ENCODE data around the gene TOMT. TPM values are rescaled to one million over a fixed set of nuclear protein-coding genes. Genes with fewer than 3 reads are reported as not detected.

The TOMT gene, protein sequence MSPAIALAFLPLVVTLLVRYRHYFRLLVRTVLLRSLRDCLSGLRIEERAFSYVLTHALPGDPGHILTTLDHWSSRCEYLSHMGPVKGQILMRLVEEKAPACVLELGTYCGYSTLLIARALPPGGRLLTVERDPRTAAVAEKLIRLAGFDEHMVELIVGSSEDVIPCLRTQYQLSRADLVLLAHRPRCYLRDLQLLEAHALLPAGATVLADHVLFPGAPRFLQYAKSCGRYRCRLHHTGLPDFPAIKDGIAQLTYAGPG
- 0.26 TPM in 1 of 2 replicates, not detected in the other for total RNA-seq (2014; rRNA removed; shearing (Covaris generic); ENCODE audit: low replicate concordance)

DNA sequence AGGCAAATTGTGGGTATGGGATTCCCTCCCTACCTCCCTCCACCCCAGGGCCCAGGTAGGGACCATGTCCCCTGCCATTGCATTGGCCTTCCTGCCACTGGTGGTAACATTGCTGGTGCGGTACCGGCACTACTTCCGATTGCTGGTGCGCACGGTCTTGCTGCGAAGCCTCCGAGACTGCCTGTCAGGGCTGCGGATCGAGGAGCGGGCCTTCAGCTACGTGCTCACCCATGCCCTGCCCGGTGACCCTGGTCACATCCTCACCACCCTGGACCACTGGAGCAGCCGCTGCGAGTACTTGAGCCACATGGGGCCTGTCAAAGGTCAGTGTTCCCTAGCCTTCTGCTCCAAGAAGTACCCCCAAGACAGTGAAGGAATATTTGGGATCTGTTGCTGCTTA is at the start of gene TOMT:
TOMT (plus strand) TSS at position 37 of the 400 bp plus-strand sequence; CDS start at position 65, 28 bp downstream.
- Histone ChIP-seq H3K36me3 (ENCODE audit: insufficient read depth, low read length) (no peaks in the 10 kb centered on the region), H3K9ac (ENCODE audit: low read length) (no peak within 1 kb of the TSS), H3K4me1 (ENCODE audit: low read length) (peaks cover 33% of the 10 kb centered on the region), H3K9me3 (ENCODE audit: low read length) (no peaks in the 10 kb centered on the region), H3K4me3 (ENCODE audit: low read length) (no peak within 1 kb of the TSS), H3K27me3 (ENCODE audit: low read length) (no peaks in the 10 kb centered on the region), H3K4me2 (ENCODE audit: low read depth, low read length, poor library complexity, severe bottlenecking) (no peak within 1 kb of the TSS), H4K20me1 (ENCODE audit: insufficient read depth, low read depth, low read length) (no peaks in the 10 kb centered on the region; the same call in 1 of the 2 replicates), H3K9me2 (replicated peaks; ENCODE audit: insufficient read depth, low read length) (no peaks in the 10 kb centered on the region; the same call in 1 of the 2 replicates), H2AFZ (ENCODE audit: low read length) (no peak within 1 kb of the TSS), H3K79me2 (ENCODE audit: low read length) (peaks cover 22% of the 10 kb centered on the region), H3K27ac (ENCODE audit: low read length) (no peak within 1 kb of the TSS)
- no peak for DNase-seq

DNA sequence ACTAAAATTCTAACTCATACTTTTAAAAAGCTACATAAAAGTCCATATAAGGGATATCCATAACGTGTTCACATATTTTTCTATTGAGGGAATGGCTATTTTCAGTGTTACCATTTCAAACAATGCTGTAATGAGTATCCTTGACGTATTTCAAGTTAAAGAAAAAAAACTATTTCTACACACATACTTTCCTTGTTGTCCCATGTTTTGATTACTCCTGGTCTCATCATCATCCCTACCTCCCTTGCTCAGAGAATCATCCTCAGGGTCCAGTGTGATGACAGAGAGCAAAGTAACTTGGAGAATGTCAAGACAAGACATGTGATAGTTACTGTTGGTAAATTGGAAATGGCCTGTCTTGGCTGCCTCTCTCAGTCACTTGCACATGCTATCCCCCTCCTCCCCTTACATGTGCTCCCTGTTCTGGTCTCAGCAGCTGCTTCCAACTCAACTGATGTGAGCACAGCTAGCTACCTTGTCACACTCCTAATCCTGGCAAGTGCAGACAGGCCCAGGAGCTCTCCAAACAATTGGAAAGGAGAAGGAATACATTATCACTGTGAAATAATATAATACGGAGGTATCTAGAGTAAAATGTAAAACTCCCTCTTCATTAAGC is 47.2 kb upstream of the TOMT start:
- Histone ChIP-seq H3K9me3 (ENCODE audit: low read length) (no peaks in the 10 kb centered on the region), H3K27ac (ENCODE audit: low read length) (no peak overlapping the region), H3K27me3 (ENCODE audit: low read length) (no peaks in the 10 kb centered on the region), H3K36me3 (ENCODE audit: insufficient read depth, low read length) (no peaks in the 10 kb centered on the region), H3K9me2 (replicated peaks; ENCODE audit: insufficient read depth, low read length) (no peaks in the 10 kb centered on the region), H3K79me2 (ENCODE audit: low read length) (no peaks in the 10 kb centered on the region), H3K4me3 (ENCODE audit: low read length) (no peak overlapping the region), H3K4me2 (ENCODE audit: low read depth, low read length, poor library complexity, severe bottlenecking) (no peak overlapping the region), H4K20me1 (ENCODE audit: insufficient read depth, low read depth, low read length) (peaks cover 16% of the 10 kb centered on the region; the same call in 1 of the 2 replicates), H2AFZ (ENCODE audit: low read length) (no peak overlapping the region), H3K9ac (ENCODE audit: low read length) (no peak overlapping the region), H3K4me1 (ENCODE audit: low read length) (peaks cover 4% of the 10 kb centered on the region; the same call in 1 of the 2 replicates)
- no peak for DNase-seq

DNA sequence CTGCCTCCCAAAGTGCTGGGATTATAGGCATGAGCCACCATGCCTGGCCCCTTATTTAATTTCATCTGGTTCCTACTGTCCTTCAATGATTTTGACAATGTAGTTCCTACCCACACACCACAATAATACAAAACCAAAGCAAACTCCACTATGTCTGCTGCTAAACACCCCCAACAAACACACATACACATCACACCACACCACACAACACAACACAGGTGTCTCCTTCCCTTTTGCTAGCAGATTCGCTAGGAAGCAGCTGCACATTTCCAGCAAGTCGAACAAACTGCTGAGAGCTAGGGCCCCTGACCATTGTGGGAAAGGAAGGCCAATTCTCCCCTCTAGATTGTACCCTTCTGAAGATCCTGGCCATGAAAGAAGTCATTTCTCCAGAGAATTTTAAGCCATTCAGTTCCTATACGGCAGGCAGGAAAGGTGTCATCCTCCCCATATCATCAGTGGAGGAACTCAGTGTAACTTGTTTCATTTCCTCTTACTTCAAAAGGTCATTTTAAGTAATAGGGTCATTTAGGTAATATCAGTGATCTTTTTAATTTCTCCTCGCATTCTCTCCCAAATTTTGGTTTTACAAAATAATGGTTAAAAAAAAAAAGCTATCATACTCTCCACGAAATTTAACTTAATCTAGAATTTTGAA is 43.9 kb upstream of the TOMT start:
- H3K9me2 ChIP-seq (replicated peaks; ENCODE audit: insufficient read depth, low read length): no peaks in the 10 kb centered on the region
- no peaks in the 10 kb centered on the region for H4K20me1 ChIP-seq (ENCODE audit: insufficient read depth, low read depth, low read length)
- H3K79me2 ChIP-seq (ENCODE audit: low read length): peaks cover 9% of the 10 kb centered on the region
- no peak overlapping the region for H2AFZ ChIP-seq (ENCODE audit: low read length)
- peaks cover 4% of the 10 kb centered on the region; the same call in 1 of the 2 replicates for H3K4me1 ChIP-seq (ENCODE audit: low read length)
- no peak overlapping the region for H3K27ac ChIP-seq (ENCODE audit: low read length)
- H3K36me3 ChIP-seq (ENCODE audit: insufficient read depth, low read length): no peaks in the 10 kb centered on the region
- no peak for DNase-seq
- H3K4me3 ChIP-seq (ENCODE audit: low read length): no peak overlapping the region
- no peaks in the 10 kb centered on the region for H3K27me3 ChIP-seq (ENCODE audit: low read length)
- no peak overlapping the region for H3K4me2 ChIP-seq (ENCODE audit: low read depth, low read length, poor library complexity, severe bottlenecking)
- no peak overlapping the region for H3K9ac ChIP-seq (ENCODE audit: low read length)
- no peaks in the 10 kb centered on the region for H3K9me3 ChIP-seq (ENCODE audit: low read length)

DNA sequence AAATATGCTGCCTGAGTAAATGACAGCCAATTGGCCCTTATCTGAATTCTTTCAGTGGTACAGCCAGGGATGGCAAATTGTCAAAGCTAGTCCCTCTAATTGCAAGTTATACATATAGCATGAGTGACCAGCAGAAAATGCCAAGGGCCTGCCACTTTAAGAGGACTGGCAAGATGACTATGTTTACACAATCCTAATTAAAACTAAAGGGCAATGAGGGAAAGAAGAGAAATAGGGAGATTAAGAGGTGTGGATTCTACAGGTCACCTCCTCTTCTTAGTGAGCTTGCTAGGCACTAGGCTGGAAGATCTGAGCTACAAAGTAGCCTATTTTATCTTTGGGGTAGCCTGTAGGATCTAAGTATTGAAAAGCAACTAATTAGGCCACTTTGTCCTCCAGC is 38.9 kb upstream of the TOMT start:
- DNase-seq: no peak
- no peak overlapping the region for H3K27ac ChIP-seq (ENCODE audit: low read length)
- no peak overlapping the region for H2AFZ ChIP-seq (ENCODE audit: low read length)
- H3K79me2 ChIP-seq (ENCODE audit: low read length): peaks cover 35% of the 10 kb centered on the region
- no peak overlapping the region for H3K4me3 ChIP-seq (ENCODE audit: low read length)
- H3K4me2 ChIP-seq (ENCODE audit: low read depth, low read length, poor library complexity, severe bottlenecking): no peak overlapping the region
- no peaks in the 10 kb centered on the region for H3K9me3 ChIP-seq (ENCODE audit: low read length)
- H3K9me2 ChIP-seq (replicated peaks; ENCODE audit: insufficient read depth, low read length): no peaks in the 10 kb centered on the region
- H3K4me1 ChIP-seq (ENCODE audit: low read length): peaks cover 17% of the 10 kb centered on the region
- 0 out of 2 replicates have a peak, but pooled peaks cover under 1% of the 10 kb centered on the region for H4K20me1 ChIP-seq (ENCODE audit: insufficient read depth, low read depth, low read length)
- no peaks in the 10 kb centered on the region for H3K36me3 ChIP-seq (ENCODE audit: insufficient read depth, low read length)
- H3K9ac ChIP-seq (ENCODE audit: low read length): no peak overlapping the region
- H3K27me3 ChIP-seq (ENCODE audit: low read length): no peaks in the 10 kb centered on the region

DNA sequence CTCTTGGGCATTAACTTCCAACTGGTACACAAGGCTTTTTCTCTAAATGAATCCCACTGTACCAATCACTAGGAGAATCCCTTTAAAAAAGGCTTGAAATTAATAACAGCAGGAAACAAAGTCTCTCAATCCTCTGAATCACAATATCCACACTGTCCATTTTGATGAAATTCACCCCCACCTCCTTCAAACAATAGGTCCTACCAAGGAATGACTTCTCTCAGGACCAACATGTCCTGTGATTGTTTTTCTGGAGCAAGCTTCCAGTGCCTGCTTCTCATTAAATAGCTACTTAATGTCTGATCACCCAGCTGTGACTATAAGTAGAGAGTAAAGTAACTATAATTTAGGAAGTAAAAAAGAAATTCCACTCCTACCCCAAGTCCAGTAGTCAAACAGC is 38.5 kb upstream of the TOMT start:
- no peaks in the 10 kb centered on the region for H3K9me2 ChIP-seq (replicated peaks; ENCODE audit: insufficient read depth, low read length)
- H2AFZ ChIP-seq (ENCODE audit: low read length): no peak overlapping the region
- H3K9me3 ChIP-seq (ENCODE audit: low read length): no peaks in the 10 kb centered on the region
- H3K4me2 ChIP-seq (ENCODE audit: low read depth, low read length, poor library complexity, severe bottlenecking): no peak overlapping the region
- DNase-seq: no peak
- H3K79me2 ChIP-seq (ENCODE audit: low read length): peaks cover 39% of the 10 kb centered on the region
- no peak overlapping the region for H3K4me3 ChIP-seq (ENCODE audit: low read length)
- no peaks in the 10 kb centered on the region for H3K36me3 ChIP-seq (ENCODE audit: insufficient read depth, low read length)
- H3K4me1 ChIP-seq (ENCODE audit: low read length): peaks cover 19% of the 10 kb centered on the region
- H3K9ac ChIP-seq (ENCODE audit: low read length): no peak overlapping the region
- no peak overlapping the region for H3K27ac ChIP-seq (ENCODE audit: low read length)
- no peaks in the 10 kb centered on the region for H3K27me3 ChIP-seq (ENCODE audit: low read length)
- 0 out of 2 replicates have a peak, but pooled peaks cover 5% of the 10 kb centered on the region for H4K20me1 ChIP-seq (ENCODE audit: insufficient read depth, low read depth, low read length)

DNA sequence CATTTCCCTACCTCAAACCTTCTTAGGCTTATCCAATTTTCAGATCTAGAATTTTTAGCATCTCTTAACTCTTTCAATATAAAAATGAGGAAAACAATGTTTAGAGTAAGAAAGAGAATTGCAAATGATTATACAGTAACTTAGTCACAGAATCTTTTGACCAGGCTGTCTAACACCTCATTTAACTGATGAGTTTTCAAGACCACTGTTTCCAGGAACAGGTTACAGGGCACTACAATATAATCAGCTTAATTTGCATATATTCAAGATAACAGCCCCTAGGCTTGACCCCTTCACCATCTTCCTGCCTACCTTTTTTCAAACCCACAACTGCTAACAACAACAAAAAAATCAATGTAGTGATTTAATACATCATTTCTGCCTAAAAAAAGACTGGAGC is 38.0 kb upstream of the TOMT start:
- no peaks in the 10 kb centered on the region for H3K36me3 ChIP-seq (ENCODE audit: insufficient read depth, low read length)

DNA sequence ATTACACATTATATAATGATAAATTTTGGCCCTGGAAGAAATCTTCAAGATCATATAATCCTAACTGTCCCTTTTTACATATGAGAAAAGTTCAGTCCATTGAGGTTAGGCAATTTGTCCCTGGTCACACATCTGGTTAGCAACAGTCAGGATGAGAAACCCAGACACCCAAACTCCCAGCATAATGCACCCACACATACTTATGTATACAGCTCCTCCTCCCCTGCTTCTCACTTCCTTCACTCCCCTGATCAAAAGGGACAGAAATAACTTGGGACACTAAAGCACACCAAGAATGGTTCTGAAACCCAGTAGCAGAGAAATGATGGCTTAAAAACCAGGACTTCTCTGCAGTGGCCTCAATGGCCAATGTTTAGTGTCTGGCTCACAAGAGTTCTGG is 36.5 kb upstream of the TOMT start:
- H3K4me3 ChIP-seq (ENCODE audit: low read length): no peak overlapping the region
- H3K4me2 ChIP-seq (ENCODE audit: low read depth, low read length, poor library complexity, severe bottlenecking): no peak overlapping the region
- no peaks in the 10 kb centered on the region for H3K27me3 ChIP-seq (ENCODE audit: low read length)

More for the DNA sequence above, 38.0 kb upstream of the TOMT start:
- H3K9me3 ChIP-seq (ENCODE audit: low read length): no peaks in the 10 kb centered on the region
- no peak for DNase-seq
- H3K27ac ChIP-seq (ENCODE audit: low read length): no peak overlapping the region
- H3K9ac ChIP-seq (ENCODE audit: low read length): no peak overlapping the region
- H3K9me2 ChIP-seq (replicated peaks; ENCODE audit: insufficient read depth, low read length): no peaks in the 10 kb centered on the region
- 0 out of 2 replicates have a peak, but pooled peaks cover 8% of the 10 kb centered on the region for H4K20me1 ChIP-seq (ENCODE audit: insufficient read depth, low read depth, low read length)
- H3K4me1 ChIP-seq (ENCODE audit: low read length): peaks cover 20% of the 10 kb centered on the region
- no peak overlapping the region for H3K4me2 ChIP-seq (ENCODE audit: low read depth, low read length, poor library complexity, severe bottlenecking)
- peaks cover 43% of the 10 kb centered on the region for H3K79me2 ChIP-seq (ENCODE audit: low read length)
- no peak overlapping the region for H2AFZ ChIP-seq (ENCODE audit: low read length)
- H3K27me3 ChIP-seq (ENCODE audit: low read length): no peaks in the 10 kb centered on the region
- H3K4me3 ChIP-seq (ENCODE audit: low read length): no peak overlapping the region

DNA sequence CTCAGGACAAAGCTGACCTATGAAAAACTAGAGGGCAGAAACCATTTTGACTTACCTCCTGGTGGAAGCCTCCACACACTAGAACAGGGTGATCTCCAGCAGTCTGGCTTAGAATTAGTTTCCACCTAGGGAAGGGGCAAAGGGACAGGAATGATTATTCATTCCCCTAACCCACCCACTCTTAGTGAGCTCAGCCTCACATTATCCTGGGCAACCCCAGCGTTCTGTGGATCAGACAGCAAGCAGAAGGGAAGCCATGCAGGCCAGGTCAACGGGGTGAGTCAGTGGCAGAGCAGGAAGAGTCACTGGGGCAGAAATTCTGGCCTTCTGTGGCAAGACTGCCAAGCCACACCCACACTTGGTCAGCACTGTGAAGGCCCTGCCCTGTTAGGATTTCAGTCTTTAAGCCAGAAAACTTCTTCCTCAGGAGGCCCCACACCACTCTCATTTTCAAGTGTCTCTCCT is 35.9 kb upstream of the TOMT start:
- Histone ChIP-seq H3K9ac (ENCODE audit: low read length) (no peak overlapping the region), H3K9me3 (ENCODE audit: low read length) (no peaks in the 10 kb centered on the region), H3K4me2 (ENCODE audit: low read depth, low read length, poor library complexity, severe bottlenecking) (no peak overlapping the region), H3K36me3 (ENCODE audit: insufficient read depth, low read length) (no peaks in the 10 kb centered on the region), H3K4me1 (ENCODE audit: low read length) (peaks cover 20% of the 10 kb centered on the region), H3K27ac (ENCODE audit: low read length) (no peak overlapping the region), H3K27me3 (ENCODE audit: low read length) (no peaks in the 10 kb centered on the region), H2AFZ (ENCODE audit: low read length) (no peak overlapping the region), H3K4me3 (ENCODE audit: low read length) (no peak overlapping the region), H4K20me1 (ENCODE audit: insufficient read depth, low read depth, low read length) (peaks cover 13% of the 10 kb centered on the region; the same call in 1 of the 2 replicates), H3K79me2 (ENCODE audit: low read length) (peaks cover 56% of the 10 kb centered on the region), H3K9me2 (replicated peaks; ENCODE audit: insufficient read depth, low read length) (no peaks in the 10 kb centered on the region)
- DNase-seq: no peak

More for the DNA sequence above, 36.5 kb upstream of the TOMT start:
- H3K79me2 ChIP-seq (ENCODE audit: low read length): peaks cover 52% of the 10 kb centered on the region
- no peak overlapping the region for H3K9ac ChIP-seq (ENCODE audit: low read length)
- no peaks in the 10 kb centered on the region for H3K9me2 ChIP-seq (replicated peaks; ENCODE audit: insufficient read depth, low read length)
- DNase-seq: no peak
- H3K36me3 ChIP-seq (ENCODE audit: insufficient read depth, low read length): no peaks in the 10 kb centered on the region
- H4K20me1 ChIP-seq (ENCODE audit: insufficient read depth, low read depth, low read length): peaks cover 13% of the 10 kb centered on the region; the same call in 1 of the 2 replicates
- H3K4me1 ChIP-seq (ENCODE audit: low read length): peaks cover 20% of the 10 kb centered on the region
- H3K27ac ChIP-seq (ENCODE audit: low read length): no peak overlapping the region
- H3K9me3 ChIP-seq (ENCODE audit: low read length): no peaks in the 10 kb centered on the region
- H2AFZ ChIP-seq (ENCODE audit: low read length): no peak overlapping the region
